Measurements from ENCODE around the gene CALU. TPM values are rescaled to one million over a fixed set of nuclear protein-coding genes. Genes with fewer than 3 reads are reported as not detected.

The CALU gene
- total RNA-seq, 1 donor from 2014 or later: 52.8 TPM

DNA sequence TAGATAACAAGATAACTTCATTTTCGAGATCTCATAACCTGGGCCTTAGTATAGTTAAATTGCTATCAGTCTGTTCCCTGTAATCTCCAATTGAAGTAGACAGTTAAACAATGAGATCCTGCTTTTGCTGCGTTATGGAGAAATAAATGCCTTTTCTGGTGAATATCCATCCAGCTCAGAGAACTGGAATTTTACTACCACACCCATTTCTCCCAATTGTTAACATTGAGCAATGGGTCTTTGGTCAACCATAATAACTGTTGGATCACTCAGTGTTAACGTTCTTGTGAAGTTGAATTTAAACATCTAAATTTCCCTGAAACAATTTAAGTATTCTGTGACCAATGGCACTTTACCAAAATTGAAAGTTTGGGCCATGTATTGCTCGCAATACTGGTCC is 3.0 kb downstream of the CALU start:
- Mint-ChIP-seq H3K4me1 (ENCODE audit: low read depth) (peaks cover 38% of the 10 kb centered on the region), H3K27me3 (ENCODE audit: insufficient read depth) (no peaks in the 10 kb centered on the region), H3K9me3 (no peaks in the 10 kb centered on the region), H3K27ac (no peak overlapping the region), H3K36me3 (ENCODE audit: low read depth) (peaks cover 18% of the 10 kb centered on the region), H3K4me3 (no peak overlapping the region)
- no peak for DNase-seq (ENCODE audit: low spot score)
- intact Hi-C loops (cut with micrococcal nuclease): no loop called here

GRCh38 chr7:128743112-128743772 is 4.1 kb downstream of the CALU start:
- Mint-ChIP-seq H3K27ac (no peak overlapping the region), H3K4me3 (no peak overlapping the region)
- intact Hi-C loops (cut with micrococcal nuclease): no loop called here

GRCh38 chr7:128744366-128744905 is 5.3 kb downstream of the CALU start:
- DNase-seq (ENCODE audit: low spot score): no peak
- intact Hi-C loops (cut with micrococcal nuclease): no loop called here
- peaks cover 33% of the 10 kb centered on the region for H3K36me3 Mint-ChIP-seq (ENCODE audit: low read depth)
- H3K27me3 Mint-ChIP-seq (ENCODE audit: insufficient read depth): no peaks in the 10 kb centered on the region
- H3K27ac Mint-ChIP-seq: no peak overlapping the region
- H3K4me3 Mint-ChIP-seq: no peak overlapping the region
- H3K9me3 Mint-ChIP-seq: no peaks in the 10 kb centered on the region
- H3K4me1 Mint-ChIP-seq (ENCODE audit: low read depth): peaks cover 38% of the 10 kb centered on the region

More at GRCh38 chr7:128743112-128743772, 4.1 kb downstream of the CALU start:
- Mint-ChIP-seq H3K27me3 (ENCODE audit: insufficient read depth) (no peaks in the 10 kb centered on the region), H3K9me3 (no peaks in the 10 kb centered on the region), H3K4me1 (ENCODE audit: low read depth) (peaks cover 40% of the 10 kb centered on the region), H3K36me3 (ENCODE audit: low read depth) (peaks cover 23% of the 10 kb centered on the region)
- DNase-seq (ENCODE audit: low spot score): no peak

DNA sequence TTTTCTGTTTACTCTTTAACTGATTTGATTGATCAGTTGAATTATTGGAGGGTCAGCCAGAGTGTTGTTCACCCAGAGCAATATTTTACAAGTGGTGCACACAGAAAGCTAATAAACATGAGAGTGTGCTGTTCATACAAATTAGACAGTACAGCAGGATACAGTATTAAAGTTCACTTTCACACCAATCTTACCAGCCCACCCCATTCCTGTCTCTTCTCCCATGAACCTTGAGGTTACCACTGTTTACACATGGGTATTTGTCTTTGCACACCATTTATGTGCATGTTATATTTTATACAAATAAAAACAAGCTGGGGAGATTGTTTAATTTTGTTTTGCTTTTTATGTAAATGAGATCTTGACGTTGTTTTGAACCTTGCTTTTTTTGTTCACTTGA is 6.5 kb downstream of the CALU start:
- intact Hi-C loops (cut with micrococcal nuclease): no loop called here
- H3K9me3 Mint-ChIP-seq: no peaks in the 10 kb centered on the region

GRCh38 chr7:128747327-128748079 is 8.3 kb downstream of the CALU start:
- Mint-ChIP-seq H3K27me3 (ENCODE audit: insufficient read depth) (no peaks in the 10 kb centered on the region), H3K27ac (no peak overlapping the region), H3K9me3 (no peaks in the 10 kb centered on the region), H3K4me3 (no peak overlapping the region), H3K4me1 (ENCODE audit: low read depth) (peaks cover 26% of the 10 kb centered on the region), H3K36me3 (ENCODE audit: low read depth) (peaks cover 32% of the 10 kb centered on the region)
- no peak for DNase-seq (ENCODE audit: low spot score)
- intact Hi-C loops (cut with micrococcal nuclease): no loop called here

More for the DNA sequence above, 6.5 kb downstream of the CALU start:
- DNase-seq (ENCODE audit: low spot score): no peak
- H3K36me3 Mint-ChIP-seq (ENCODE audit: low read depth): peaks cover 34% of the 10 kb centered on the region
- peaks cover 26% of the 10 kb centered on the region for H3K4me1 Mint-ChIP-seq (ENCODE audit: low read depth)
- H3K27ac Mint-ChIP-seq: no peak overlapping the region
- H3K4me3 Mint-ChIP-seq: no peak overlapping the region
- no peaks in the 10 kb centered on the region for H3K27me3 Mint-ChIP-seq (ENCODE audit: insufficient read depth)

DNA sequence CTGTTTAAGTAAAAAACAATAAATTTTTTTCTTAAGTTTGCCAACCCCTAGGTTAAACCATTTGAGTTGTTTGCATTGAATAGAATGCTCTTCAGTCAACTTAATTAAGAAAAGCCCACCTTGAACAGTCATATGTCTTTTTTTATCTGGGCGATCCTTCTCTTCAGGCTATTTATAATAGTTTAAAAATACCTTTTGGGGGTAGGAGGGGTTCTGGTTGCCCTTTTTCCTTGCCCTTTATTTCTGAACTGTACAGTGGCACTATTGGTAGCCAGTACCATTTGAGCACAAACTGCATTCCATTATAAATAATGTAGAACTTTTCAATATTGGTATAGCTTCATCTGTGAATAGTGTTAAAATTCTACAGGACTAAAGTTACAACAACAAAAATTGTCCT is 13.1 kb downstream of the CALU start:
- Mint-ChIP-seq H3K36me3 (ENCODE audit: low read depth) (peaks cover 42% of the 10 kb centered on the region), H3K4me1 (ENCODE audit: low read depth) (peaks cover 15% of the 10 kb centered on the region), H3K9me3 (no peaks in the 10 kb centered on the region), H3K27ac (no peak overlapping the region), H3K4me3 (no peak overlapping the region), H3K27me3 (ENCODE audit: insufficient read depth) (no peaks in the 10 kb centered on the region)
- intact Hi-C loops (cut with micrococcal nuclease): no loop called here
- DNase-seq (ENCODE audit: low spot score): no peak

DNA sequence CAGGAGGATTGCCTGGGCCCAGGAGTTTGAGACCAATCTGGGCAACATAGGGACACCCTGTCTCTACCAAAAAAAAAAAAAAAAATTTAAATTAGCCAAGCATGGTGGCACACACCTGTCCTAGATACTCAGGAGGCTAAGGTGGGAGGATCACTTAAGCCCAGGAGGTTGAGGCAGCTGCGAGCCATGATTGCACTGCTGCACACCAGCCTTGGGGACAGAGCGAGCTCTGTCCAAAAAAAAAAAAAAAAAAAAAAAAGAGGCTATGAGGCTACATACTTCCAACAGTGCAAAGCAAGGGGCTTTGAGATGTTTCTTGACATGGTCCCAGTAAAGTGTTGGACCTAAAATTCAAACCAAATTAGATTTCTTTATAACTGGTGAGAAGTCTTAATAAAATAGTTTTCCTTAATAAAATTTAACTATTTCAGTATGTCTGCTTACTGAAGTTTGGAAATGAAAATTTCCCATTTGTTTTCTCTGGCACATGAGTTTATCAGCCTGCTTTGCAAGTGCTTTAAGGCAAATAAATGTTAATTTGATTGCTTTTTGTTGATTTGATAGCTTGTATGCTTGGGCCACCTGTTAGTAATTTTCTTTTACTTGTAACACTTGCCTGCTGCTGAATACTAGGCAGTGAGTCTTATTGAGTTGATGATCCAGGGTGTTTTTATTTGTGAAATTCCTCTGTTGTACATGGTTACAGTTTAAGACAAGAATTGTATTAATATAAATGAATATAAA is 16.1 kb downstream of the CALU start:
- intact Hi-C loops (cut with micrococcal nuclease): no loop called here
- H3K4me1 Mint-ChIP-seq (ENCODE audit: low read depth): peaks cover 4% of the 10 kb centered on the region
- H3K4me3 Mint-ChIP-seq: no peak overlapping the region
- H3K27ac Mint-ChIP-seq: no peak overlapping the region
- H3K36me3 Mint-ChIP-seq (ENCODE audit: low read depth): peaks cover 41% of the 10 kb centered on the region
- H3K9me3 Mint-ChIP-seq: no peaks in the 10 kb centered on the region
- no peak for DNase-seq (ENCODE audit: low spot score)
- no peaks in the 10 kb centered on the region for H3K27me3 Mint-ChIP-seq (ENCODE audit: insufficient read depth)

- no peaks in the 10 kb centered on the region for H3K27me3 Mint-ChIP-seq (ENCODE audit: insufficient read depth)
- H3K4me1 Mint-ChIP-seq (ENCODE audit: low read depth): peaks cover 4% of the 10 kb centered on the region
- no peak overlapping the region for H3K4me3 Mint-ChIP-seq
- peaks cover 43% of the 10 kb centered on the region for H3K36me3 Mint-ChIP-seq (ENCODE audit: low read depth)
- H3K27ac Mint-ChIP-seq: no peak overlapping the region
- H3K9me3 Mint-ChIP-seq: no peaks in the 10 kb centered on the region
- DNase-seq (ENCODE audit: low spot score): no peak
- intact Hi-C loops (cut with micrococcal nuclease): no loop called here
Measured at GRCh38 chr7:128755819-128756476, 16.8 kb downstream of the CALU start.

DNA sequence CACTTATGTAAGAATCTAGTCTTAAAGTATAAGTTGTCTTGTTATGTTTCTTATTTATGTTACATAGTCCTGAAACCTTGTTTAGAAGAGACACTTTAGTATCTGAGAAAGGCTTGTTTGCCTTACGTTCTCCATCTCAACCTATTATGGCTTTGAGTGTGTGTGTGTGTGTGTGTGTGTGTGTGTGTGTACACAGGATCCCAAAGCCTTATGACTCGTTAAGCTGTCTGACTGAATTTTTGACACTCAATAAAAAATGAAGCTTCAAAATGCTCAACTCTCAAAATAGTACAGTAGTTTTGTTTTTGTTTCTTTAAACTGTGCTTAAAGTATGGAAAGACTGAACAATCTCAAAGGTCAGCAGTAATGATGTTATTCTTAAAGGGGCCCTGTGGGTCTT is 18.0 kb downstream of the CALU start:
- peaks cover 49% of the 10 kb centered on the region for H3K36me3 Mint-ChIP-seq (ENCODE audit: low read depth)
- H3K27me3 Mint-ChIP-seq (ENCODE audit: insufficient read depth): no peaks in the 10 kb centered on the region

DNA sequence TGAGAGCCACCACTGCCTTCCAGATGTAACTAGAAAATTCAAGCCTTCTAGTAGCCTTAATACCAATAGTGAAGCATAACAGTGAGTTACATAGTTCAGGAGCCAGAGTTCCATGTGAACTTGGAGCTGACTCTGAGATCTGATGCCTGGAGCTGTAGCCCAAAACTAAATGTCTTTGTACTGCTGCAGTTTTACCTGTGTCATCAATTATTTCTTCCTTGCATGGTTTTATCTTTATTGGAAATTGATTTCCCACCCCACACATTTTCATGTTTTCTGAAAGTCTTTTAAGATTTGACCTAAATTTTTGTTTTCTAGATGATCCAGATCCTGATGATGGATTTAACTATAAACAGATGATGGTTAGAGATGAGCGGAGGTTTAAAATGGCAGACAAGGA is 19.4 kb downstream of the CALU start:
- H3K4me3 Mint-ChIP-seq: no peak overlapping the region
- peaks cover 42% of the 10 kb centered on the region for H3K36me3 Mint-ChIP-seq (ENCODE audit: low read depth)

More for the DNA sequence above, 18.0 kb downstream of the CALU start:
- Mint-ChIP-seq H3K4me3 (no peak overlapping the region), H3K27ac (no peak overlapping the region), H3K9me3 (no peaks in the 10 kb centered on the region), H3K4me1 (ENCODE audit: low read depth) (peaks cover 4% of the 10 kb centered on the region)
- intact Hi-C loops (cut with micrococcal nuclease): no loop called here
- DNase-seq (ENCODE audit: low spot score): no peak

GRCh38 chr7:128759242-128759641 is 20.1 kb downstream of the CALU start:
- H3K27ac Mint-ChIP-seq: no peak overlapping the region
- no peaks in the 10 kb centered on the region for H3K27me3 Mint-ChIP-seq (ENCODE audit: insufficient read depth)
- no peak for DNase-seq (ENCODE audit: low spot score)
- H3K36me3 Mint-ChIP-seq (ENCODE audit: low read depth): peaks cover 38% of the 10 kb centered on the region
- intact Hi-C loops (cut with micrococcal nuclease): no loop called here
- H3K9me3 Mint-ChIP-seq: no peaks in the 10 kb centered on the region
- no peaks in the 10 kb centered on the region for H3K4me1 Mint-ChIP-seq (ENCODE audit: low read depth)
- no peak overlapping the region for H3K4me3 Mint-ChIP-seq

More for the DNA sequence above, 19.4 kb downstream of the CALU start:
- H3K27me3 Mint-ChIP-seq (ENCODE audit: insufficient read depth): no peaks in the 10 kb centered on the region
- intact Hi-C loops (cut with micrococcal nuclease): no loop called here
- H3K27ac Mint-ChIP-seq: no peak overlapping the region
- no peak for DNase-seq (ENCODE audit: low spot score)
- H3K4me1 Mint-ChIP-seq (ENCODE audit: low read depth): no peaks in the 10 kb centered on the region
- H3K9me3 Mint-ChIP-seq: no peaks in the 10 kb centered on the region

DNA sequence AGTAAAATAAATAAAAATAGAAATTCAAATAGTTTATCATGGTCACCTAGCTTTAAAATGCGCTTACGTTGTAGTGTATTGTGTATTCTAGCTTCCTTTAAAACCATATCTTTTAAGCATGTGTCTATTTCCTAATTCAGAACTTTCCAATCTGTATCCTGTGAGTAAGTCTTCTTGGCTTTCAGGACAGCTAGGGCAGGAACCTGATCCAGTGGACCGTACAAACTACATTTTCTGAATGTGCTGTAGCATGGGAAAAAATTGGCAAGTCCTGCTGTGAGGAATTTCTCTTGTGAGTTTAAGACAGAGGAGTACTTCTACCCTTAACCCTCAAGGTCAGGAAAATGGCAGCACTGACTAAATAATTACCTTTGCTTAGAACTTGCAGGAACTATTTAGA is 24.4 kb downstream of the CALU start:
- no peak overlapping the region for H3K27ac Mint-ChIP-seq
- intact Hi-C loops (cut with micrococcal nuclease): no loop called here
- no peaks in the 10 kb centered on the region for H3K9me3 Mint-ChIP-seq
- H3K4me1 Mint-ChIP-seq (ENCODE audit: low read depth): no peaks in the 10 kb centered on the region
- no peak for DNase-seq (ENCODE audit: low spot score)
- H3K36me3 Mint-ChIP-seq (ENCODE audit: low read depth): peaks cover 35% of the 10 kb centered on the region
- H3K4me3 Mint-ChIP-seq: no peak overlapping the region
- no peaks in the 10 kb centered on the region for H3K27me3 Mint-ChIP-seq (ENCODE audit: insufficient read depth)
